Activated naive CD4-positive, alpha-beta T cell treated with anti-CD3 and anti-CD28 coated beads, Interleukin-2, amount 10 ng/mL, durations not matched to agents 7 days and 5 days (primary cell): Measurements from ENCODE around the gene RPRD2.
"Not testable (repeated sequence)": the region's sequence is repeated elsewhere in the genome, so short reads cannot be mapped to it uniquely, and the experiment has no call there.

Experiments used
- CTCF ChIA-PET: fragments of 350-600 bp; sonication (Branson Sonifier 250); formaldehyde crosslinking; loops from one replicate; lab custom pipeline; 2021; ENCODE audit warnings: antibody characterized with exemption; lab: Charles Lee
- DNase-seq: peaks from one replicate; pipeline ENCODE4 v3.0.0-alpha.2; 2020
- H3K27ac Mint-ChIP-seq: one replicate; pipeline ENCODE4 v1.8.0; 2021; ENCODE audit warnings: mild to moderate bottlenecking, moderate library complexity, mixed read lengths
- H3K27me3 Mint-ChIP-seq: one replicate; pipeline ENCODE4 v1.8.0; 2021; ENCODE audit warnings: mild to moderate bottlenecking, mixed read lengths
- H3K36me3 Mint-ChIP-seq: one replicate; pipeline ENCODE4 v1.8.0; 2021; ENCODE audit warnings: mixed read lengths
- H3K4me1 Mint-ChIP-seq: one replicate; pipeline ENCODE4 v1.8.0; 2021; ENCODE audit warnings: mixed read lengths
- H3K4me3 Mint-ChIP-seq: one replicate; pipeline ENCODE4 v1.8.0; 2021; ENCODE audit warnings: mild to moderate bottlenecking, moderate library complexity, mixed read lengths
- H3K9me3 Mint-ChIP-seq: one replicate; pipeline ENCODE4 v1.8.0; 2021; ENCODE audit warnings: mixed read lengths

The RPRD2 gene

GRCh38 chr1:150372580-150372979 is 8.6 kb downstream of the RPRD2 start:
- Mint-ChIP-seq H3K27ac (no peak overlapping the region), H3K9me3 (no peaks in the 10 kb centered on the region), H3K27me3 (no peaks in the 10 kb centered on the region), H3K4me1 (peaks cover 48% of the 10 kb centered on the region), H3K4me3 (no peak overlapping the region), H3K36me3 (peaks cover 23% of the 10 kb centered on the region)
- CTCF ChIA-PET, result no interaction called here
- DNase-seq, result no peak

- H3K27me3 Mint-ChIP-seq, result no peaks in the 10 kb centered on the region
- H3K4me1 Mint-ChIP-seq, result peaks cover 28% of the 10 kb centered on the region
- CTCF ChIA-PET, result no interaction called here
- H3K27ac Mint-ChIP-seq, result no peak overlapping the region
- H3K4me3 Mint-ChIP-seq, result no peak overlapping the region
- no peaks in the 10 kb centered on the region for H3K9me3 Mint-ChIP-seq
- no peak for DNase-seq
- H3K36me3 Mint-ChIP-seq, result peaks cover 18% of the 10 kb centered on the region
Measured at GRCh38 chr1:150376110-150376509, 12.2 kb downstream of the RPRD2 start.

- no peaks in the 10 kb centered on the region for H3K9me3 Mint-ChIP-seq
- CTCF ChIA-PET, result no interaction called here
- H3K4me1 Mint-ChIP-seq, result peaks cover 22% of the 10 kb centered on the region
- H3K36me3 Mint-ChIP-seq, result peaks cover 8% of the 10 kb centered on the region
- DNase-seq, result no peak
- peak overlapping the region; percentile 33 for H3K27ac Mint-ChIP-seq
- no peak overlapping the region for H3K4me3 Mint-ChIP-seq
- H3K27me3 Mint-ChIP-seq, result no peaks in the 10 kb centered on the region
Measured at GRCh38 chr1:150383631-150384324, 19.8 kb downstream of the RPRD2 start.

GRCh38 chr1:150385537-150386445 is 21.8 kb downstream of the RPRD2 start:
- no peak overlapping the region for H3K4me3 Mint-ChIP-seq
- peaks cover 29% of the 10 kb centered on the region for H3K4me1 Mint-ChIP-seq
- H3K36me3 Mint-ChIP-seq, result peaks cover 11% of the 10 kb centered on the region
- no peaks in the 10 kb centered on the region for H3K9me3 Mint-ChIP-seq
- DNase-seq, result no peak
- H3K27me3 Mint-ChIP-seq, result no peaks in the 10 kb centered on the region
- no peak overlapping the region for H3K27ac Mint-ChIP-seq
- CTCF ChIA-PET, result no interaction called here

- no peak overlapping the region for H3K4me3 Mint-ChIP-seq
- no peak overlapping the region for H3K27ac Mint-ChIP-seq
- no peaks in the 10 kb centered on the region for H3K27me3 Mint-ChIP-seq
- peaks cover 29% of the 10 kb centered on the region for H3K4me1 Mint-ChIP-seq
- no peaks in the 10 kb centered on the region for H3K9me3 Mint-ChIP-seq
- CTCF ChIA-PET, result no interaction called here
- H3K36me3 Mint-ChIP-seq, result peaks cover 12% of the 10 kb centered on the region
- DNase-seq, result no peak
Measured at GRCh38 chr1:150386592-150386991, 22.6 kb downstream of the RPRD2 start.

GRCh38 chr1:150387200-150387599 is 23.3 kb downstream of the RPRD2 start:
- Mint-ChIP-seq H3K36me3 (peaks cover 12% of the 10 kb centered on the region), H3K4me1 (peaks cover 29% of the 10 kb centered on the region), H3K4me3 (no peak overlapping the region), H3K27me3 (no peaks in the 10 kb centered on the region), H3K9me3 (no peaks in the 10 kb centered on the region), H3K27ac (peak overlapping the region; percentile 21)
- DNase-seq, result no peak
- CTCF ChIA-PET, result interaction anchor here (0.5 kb wide), 1 partner anchor 61 kb away, joined by 4 read pairs; no protein-coding TSS in a partner anchor

- no peak overlapping the region for H3K27ac Mint-ChIP-seq
- peaks cover 12% of the 10 kb centered on the region for H3K36me3 Mint-ChIP-seq
- CTCF ChIA-PET, result no interaction called here
- H3K27me3 Mint-ChIP-seq, result no peaks in the 10 kb centered on the region
- H3K4me1 Mint-ChIP-seq, result peaks cover 29% of the 10 kb centered on the region
- no peak overlapping the region for H3K4me3 Mint-ChIP-seq
- no peak for DNase-seq
- no peaks in the 10 kb centered on the region for H3K9me3 Mint-ChIP-seq
Measured at GRCh38 chr1:150388241-150388640, 24.3 kb downstream of the RPRD2 start.

- DNase-seq, result no peak
- H3K4me3 Mint-ChIP-seq, result no peak overlapping the region
- CTCF ChIA-PET, result interaction anchor here (1.0 kb wide), 1 partner anchor 9 kb away, joined by 3 read pairs; no protein-coding TSS in a partner anchor
Measured at GRCh38 chr1:150389650-150390049, 25.7 kb downstream of the RPRD2 start.

GRCh38 chr1:150392627-150393026 is 28.7 kb downstream of the RPRD2 start:
- peaks cover 13% of the 10 kb centered on the region for H3K4me1 Mint-ChIP-seq
- peaks cover 3% of the 10 kb centered on the region for H3K9me3 Mint-ChIP-seq
- peaks cover 21% of the 10 kb centered on the region for H3K36me3 Mint-ChIP-seq
- CTCF ChIA-PET, result interaction anchor here (0.6 kb wide), 1 partner anchor 39 kb away, joined by 3 read pairs; no protein-coding TSS in a partner anchor
- no peak overlapping the region for H3K4me3 Mint-ChIP-seq
- H3K27ac Mint-ChIP-seq, result no peak overlapping the region
- DNase-seq, result no peak
- no peaks in the 10 kb centered on the region for H3K27me3 Mint-ChIP-seq

More at GRCh38 chr1:150389650-150390049, 25.7 kb downstream of the RPRD2 start:
- peaks cover 24% of the 10 kb centered on the region for H3K4me1 Mint-ChIP-seq
- no peaks in the 10 kb centered on the region for H3K27me3 Mint-ChIP-seq
- H3K9me3 Mint-ChIP-seq, result no peaks in the 10 kb centered on the region
- no peak overlapping the region for H3K27ac Mint-ChIP-seq
- H3K36me3 Mint-ChIP-seq, result peaks cover 11% of the 10 kb centered on the region

GRCh38 chr1:150395115-150395514 is 31.2 kb downstream of the RPRD2 start:
- CTCF ChIA-PET, H3K4me3 Mint-ChIP-seq: not testable (repeated sequence)

GRCh38 chr1:150397392-150398032 is 33.6 kb downstream of the RPRD2 start:
- H3K36me3 Mint-ChIP-seq, result peaks cover 28% of the 10 kb centered on the region
- H3K9me3 Mint-ChIP-seq, result peaks cover 5% of the 10 kb centered on the region
- no peak overlapping the region for H3K4me3 Mint-ChIP-seq
- H3K4me1 Mint-ChIP-seq, result peaks cover 4% of the 10 kb centered on the region
- no peak for DNase-seq
- no peak overlapping the region for H3K27ac Mint-ChIP-seq
- no peaks in the 10 kb centered on the region for H3K27me3 Mint-ChIP-seq
- CTCF ChIA-PET, result no interaction called here

More at GRCh38 chr1:150395115-150395514, 31.2 kb downstream of the RPRD2 start:
- H3K27me3 Mint-ChIP-seq, H3K4me1 Mint-ChIP-seq, H3K27ac Mint-ChIP-seq, H3K9me3 Mint-ChIP-seq, DNase-seq: not testable (repeated sequence)
- H3K36me3 Mint-ChIP-seq, result peaks cover 25% of the 10 kb centered on the region

GRCh38 chr1:150404465-150404864 is 40.5 kb downstream of the RPRD2 start:
- peaks cover 2% of the 10 kb centered on the region for H3K9me3 Mint-ChIP-seq
- no peak overlapping the region for H3K27ac Mint-ChIP-seq
- CTCF ChIA-PET, result no interaction called here
- DNase-seq, result no peak
- no peak overlapping the region for H3K4me3 Mint-ChIP-seq
- H3K4me1 Mint-ChIP-seq, result peaks cover 7% of the 10 kb centered on the region
- no peaks in the 10 kb centered on the region for H3K27me3 Mint-ChIP-seq
- peaks cover 13% of the 10 kb centered on the region for H3K36me3 Mint-ChIP-seq

GRCh38 chr1:150405660-150406059 is 41.7 kb downstream of the RPRD2 start:
- Mint-ChIP-seq H3K4me3 (no peak overlapping the region), H3K9me3 (no peaks in the 10 kb centered on the region), H3K27me3 (no peaks in the 10 kb centered on the region), H3K36me3 (peaks cover 3% of the 10 kb centered on the region), H3K4me1 (peaks cover 7% of the 10 kb centered on the region), H3K27ac (no peak overlapping the region)
- no peak for DNase-seq
- CTCF ChIA-PET, result no interaction called here

GRCh38 chr1:150406483-150406882 is 42.5 kb downstream of the RPRD2 start:
- H3K27me3 Mint-ChIP-seq, result no peaks in the 10 kb centered on the region
- CTCF ChIA-PET, result no interaction called here
- H3K4me1 Mint-ChIP-seq, result peaks cover 7% of the 10 kb centered on the region
- peaks cover 3% of the 10 kb centered on the region for H3K36me3 Mint-ChIP-seq
- no peak overlapping the region for H3K27ac Mint-ChIP-seq
- no peak overlapping the region for H3K4me3 Mint-ChIP-seq
- no peak for DNase-seq
- no peaks in the 10 kb centered on the region for H3K9me3 Mint-ChIP-seq
